Measurements from ENCODE around the gene GNG11. TPM values are rescaled to one million over a fixed set of nuclear protein-coding genes. Genes with fewer than 3 reads are reported as not detected.

Gene GNG11
- total RNA-seq, 4 donors from 2014 or later = 23.9 to 106 (median 40.9) TPM

DNA sequence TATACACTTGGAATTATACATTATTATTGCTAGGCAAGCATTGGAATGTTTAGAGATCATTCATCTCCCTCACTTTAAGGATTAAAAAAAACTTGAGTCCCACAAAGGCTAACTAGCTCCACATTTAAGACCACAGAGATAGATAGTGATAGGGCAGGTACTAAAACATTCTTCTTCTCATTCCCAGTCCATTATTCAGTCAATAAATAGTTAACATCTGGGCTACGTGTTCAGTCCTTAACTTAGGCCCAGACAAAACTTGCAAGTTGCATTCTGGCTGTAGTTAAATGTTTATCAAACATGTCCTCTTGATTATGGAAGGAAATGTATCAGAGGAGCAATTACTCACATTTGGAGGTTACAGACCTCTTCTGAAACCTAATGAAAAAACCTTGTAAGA lies 2.4 kb downstream of the GNG11 start:
- DNase-seq (ENCODE audit: low spot score) (no peak), ATAC-seq (ENCODE audit: low FRiP score) (no peak)
- TF ChIP-seq, protein P1, sequence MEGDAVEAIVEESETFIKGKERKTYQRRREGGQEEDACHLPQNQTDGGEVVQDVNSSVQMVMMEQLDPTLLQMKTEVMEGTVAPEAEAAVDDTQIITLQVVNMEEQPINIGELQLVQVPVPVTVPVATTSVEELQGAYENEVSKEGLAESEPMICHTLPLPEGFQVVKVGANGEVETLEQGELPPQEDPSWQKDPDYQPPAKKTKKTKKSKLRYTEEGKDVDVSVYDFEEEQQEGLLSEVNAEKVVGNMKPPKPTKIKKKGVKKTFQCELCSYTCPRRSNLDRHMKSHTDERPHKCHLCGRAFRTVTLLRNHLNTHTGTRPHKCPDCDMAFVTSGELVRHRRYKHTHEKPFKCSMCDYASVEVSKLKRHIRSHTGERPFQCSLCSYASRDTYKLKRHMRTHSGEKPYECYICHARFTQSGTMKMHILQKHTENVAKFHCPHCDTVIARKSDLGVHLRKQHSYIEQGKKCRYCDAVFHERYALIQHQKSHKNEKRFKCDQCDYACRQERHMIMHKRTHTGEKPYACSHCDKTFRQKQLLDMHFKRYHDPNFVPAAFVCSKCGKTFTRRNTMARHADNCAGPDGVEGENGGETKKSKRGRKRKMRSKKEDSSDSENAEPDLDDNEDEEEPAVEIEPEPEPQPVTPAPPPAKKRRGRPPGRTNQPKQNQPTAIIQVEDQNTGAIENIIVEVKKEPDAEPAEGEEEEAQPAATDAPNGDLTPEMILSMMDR (IDR thresholded peaks at IDR 0.05) = no peak

DNA sequence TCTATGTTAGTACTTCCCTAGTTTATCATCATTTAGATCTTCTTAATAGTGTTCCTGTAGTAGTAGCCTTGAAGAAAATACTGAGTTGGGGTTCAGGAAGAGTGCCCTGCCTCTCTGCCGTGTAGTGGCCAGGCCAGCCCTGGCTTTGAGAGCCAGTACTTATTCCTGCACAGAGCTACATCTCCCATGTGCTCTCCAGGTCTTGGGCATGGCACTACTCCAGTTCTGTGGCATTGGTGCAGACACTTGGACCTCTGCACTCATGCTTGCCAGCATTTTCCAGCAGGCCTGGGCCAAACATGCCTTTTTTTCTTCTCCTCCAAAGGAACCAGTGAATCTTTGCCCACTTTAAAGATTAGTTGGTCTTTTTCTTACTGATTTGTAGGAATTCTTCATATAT lies 5.3 kb downstream of the GNG11 start:
- ATAC-seq (ENCODE audit: low FRiP score) = no peak
- TF ChIP-seq, protein P1 (IDR thresholded peaks at IDR 0.05) = no peak
- no peak for DNase-seq (ENCODE audit: low spot score)

DNA sequence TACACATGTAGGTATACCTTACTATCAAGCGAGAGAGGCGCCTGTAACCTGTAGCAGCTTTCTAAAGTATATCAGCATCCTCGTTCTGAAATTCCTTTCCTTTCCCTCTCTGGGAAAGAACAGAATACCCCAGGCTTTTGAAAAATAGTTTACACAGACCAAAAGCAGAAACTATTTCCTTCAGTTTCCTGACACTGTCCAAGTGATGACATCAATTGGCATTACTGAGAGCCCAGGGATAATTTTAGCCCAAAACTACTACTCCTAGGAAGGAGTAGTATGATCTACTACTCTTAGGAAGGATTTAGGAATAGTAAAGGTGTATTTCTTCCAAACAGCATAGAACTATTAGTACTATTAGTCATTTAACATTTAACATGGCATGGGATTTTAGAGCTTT lies 6.0 kb downstream of the GNG11 start:
- DNase-seq (ENCODE audit: low spot score) (no peak), ATAC-seq (ENCODE audit: low FRiP score) (no peak)
- TF ChIP-seq, protein P1 (IDR thresholded peaks at IDR 0.05) = no peak

DNA sequence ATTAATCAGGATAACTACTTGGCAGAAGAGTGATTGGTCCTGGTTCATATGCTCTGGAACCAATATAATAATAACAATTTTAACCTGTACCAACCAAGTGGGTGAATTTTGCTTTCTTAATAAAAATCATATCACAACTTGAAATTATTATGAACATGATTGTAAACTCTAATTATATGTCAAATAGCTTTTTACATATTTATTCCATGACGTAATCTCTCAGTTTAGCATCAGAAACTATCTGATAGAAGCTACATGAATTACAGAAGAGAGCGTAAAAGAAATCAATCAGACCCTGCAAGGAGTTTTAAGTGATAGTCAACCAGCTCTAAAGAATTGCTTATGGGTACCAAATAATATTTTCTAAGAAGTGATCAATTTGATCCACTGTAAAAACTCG lies 10.1 kb downstream of the GNG11 start:
- TF ChIP-seq, protein P1 (IDR thresholded peaks at IDR 0.05) = no peak
- no peak for DNase-seq (ENCODE audit: low spot score)
- ATAC-seq (ENCODE audit: low FRiP score) = no peak

DNA sequence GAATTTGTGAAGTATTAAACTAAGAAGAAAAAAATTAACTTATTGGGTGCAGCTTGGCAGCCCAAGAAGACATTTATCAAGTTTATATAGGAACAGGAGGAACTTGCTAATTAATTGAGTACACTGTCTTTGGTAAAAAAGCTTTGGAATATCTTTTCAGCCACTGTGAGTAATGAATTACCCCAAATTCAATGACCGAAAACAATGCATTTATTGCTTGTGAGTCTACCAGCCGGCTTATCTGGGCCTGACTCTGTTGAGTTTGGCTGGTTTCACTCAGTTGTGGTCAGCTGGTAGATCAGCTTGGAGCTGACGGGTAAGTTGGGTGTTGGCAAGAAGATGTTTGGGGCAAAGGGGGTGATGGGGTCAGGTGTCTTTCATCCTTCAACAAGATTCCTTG lies 11.6 kb downstream of the GNG11 start:
- no peak for ATAC-seq (ENCODE audit: low FRiP score)
- TF ChIP-seq, protein P1 (IDR thresholded peaks at IDR 0.05) = no peak
- DNase-seq (ENCODE audit: low spot score) = no peak

DNA sequence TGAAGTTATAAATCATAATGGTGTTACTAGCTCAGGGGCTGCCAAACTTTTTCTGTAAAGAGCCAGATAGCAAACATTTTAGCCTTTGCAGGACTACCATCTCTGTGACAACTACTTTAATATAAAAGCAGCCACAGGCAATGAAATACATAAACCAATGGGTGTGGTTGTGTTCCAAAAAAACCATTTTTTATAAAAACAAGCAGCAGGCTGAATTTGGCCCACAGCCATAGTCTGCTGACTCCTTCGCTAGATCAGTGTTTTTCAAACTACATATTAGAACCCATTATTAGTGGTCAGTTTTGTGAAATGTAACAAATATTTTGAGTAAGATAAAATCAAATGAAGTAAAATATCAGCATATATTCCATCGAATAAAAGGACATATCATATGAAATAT lies 13.6 kb downstream of the GNG11 start:
- no peak for ATAC-seq (ENCODE audit: low FRiP score)
- TF ChIP-seq, protein P1 (IDR thresholded peaks at IDR 0.05) = no peak
- no peak for DNase-seq (ENCODE audit: low spot score)

DNA sequence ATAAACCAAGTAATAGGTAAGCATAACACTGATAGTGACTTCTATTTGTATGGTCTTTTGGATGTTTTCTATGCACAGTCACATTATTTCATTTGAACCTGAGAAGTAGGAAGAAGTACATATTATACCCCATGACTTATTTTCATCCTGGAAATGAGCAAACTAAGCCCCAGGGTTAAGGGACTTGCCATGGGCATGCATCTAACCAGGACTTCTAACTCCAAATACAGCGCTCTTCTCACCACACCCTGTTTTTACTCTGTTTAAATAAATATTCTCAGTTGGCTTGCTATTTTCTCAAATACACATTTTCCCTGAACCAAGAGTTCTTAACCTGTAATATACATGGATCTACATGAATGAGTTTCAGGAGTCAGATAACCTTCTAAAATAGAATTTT lies 16.3 kb downstream of the GNG11 start:
- no peak for DNase-seq (ENCODE audit: low spot score)
- TF ChIP-seq, protein P1 (IDR thresholded peaks at IDR 0.05) = no peak
- ATAC-seq (ENCODE audit: low FRiP score) = no peak

Data from omental fat pad (tissue), 4 donors.